ENCODE results near the gene SPDEF. TPM values are rescaled to one million over a fixed set of nuclear protein-coding genes. Genes with fewer than 3 reads are reported as not detected.
A peak's percentile ranks its signal among the peaks of the same experiment; 100 is the strongest.

SPDEF gene
- polyA plus RNA-seq, 3 donors = 0.05 TPM; not detected in 2

- Histone ChIP-seq H3K4me2 (replicated peaks; ENCODE audit: extremely low read depth, low read length, poor library complexity, severe bottlenecking) (no peak overlapping the region), H4K20me1 (ENCODE audit: insufficient read depth, low read length) (peaks cover 12% of the 10 kb centered on the region), H3K27me3 (ENCODE audit: control insufficient read depth in 2 of 2, insufficient read depth in 2 of 2, low read length in 2 of 2) (no peaks in the 10 kb centered on the region), H2AFZ (ENCODE audit: insufficient read depth, low read depth, low read length, poor library complexity, severe bottlenecking) (no peak overlapping the region), H3K4me1 (ENCODE audit: control insufficient read depth in 1 of 2, insufficient read depth in 2 of 2, low read length in 2 of 2) (no peaks in the 10 kb centered on the region), H3K36me3 (replicated peaks in 1 of 2; ENCODE audit: control insufficient read depth in 1 of 2, insufficient read depth in 2 of 2, low read length in 2 of 2) (peaks cover 7 to 13% of the 10 kb centered on the region in 2 donors), H3K9me3 (replicated peaks in 1 of 2; ENCODE audit: control insufficient read depth in 1 of 2, insufficient read depth in 1 of 2, low read length in 2 of 2) (no peaks in the 10 kb centered on the region), H3K9ac (ENCODE audit: insufficient read depth, low read length, poor library complexity, severe bottlenecking) (no peak overlapping the region), H3K4me3 (replicated peaks in 1 of 3; ENCODE audit: low read depth in 2 of 3, low read length in 3 of 3) (no peak overlapping the region), H3K79me2 (ENCODE audit: insufficient read depth, low read length) (no peaks in the 10 kb centered on the region), H3K27ac (ENCODE audit: low read depth in 1 of 2, low read length in 2 of 2) (no peak overlapping the region)
- DNase-seq = no peak
- intact Hi-C loops (cut with micrococcal nuclease) = no loop called here
- Mint-ChIP-seq H3K4me1 (peaks cover 4% of the 10 kb centered on the region), H3K9me3 (no peaks in the 10 kb centered on the region), H3K4me3 (no peak overlapping the region), H3K27ac (no peak overlapping the region), H3K27me3 (ENCODE audit: low read depth in 3 of 3) (peaks cover 0 to 1% (median 0%) of the 10 kb centered on the region in 3 donors), H3K36me3 (peaks cover 10 to 30% of the 10 kb centered on the region in 2 donors)
- TF ChIP-seq CTCF (IDR thresholded peaks at IDR 0.05) = no peak
- no CpG with 5 or more reads among the region's 4 CpGs for WGBS (ENCODE audit: insufficient coverage)
Observed at GRCh38 chr6:34581561-34581920, 25.4 kb upstream of the SPDEF start.

- no peaks in the 10 kb centered on the region for H3K9me3 ChIP-seq (replicated peaks in 1 of 2; ENCODE audit: control insufficient read depth in 1 of 2, insufficient read depth in 1 of 2, low read length in 2 of 2)
- H2AFZ ChIP-seq (ENCODE audit: insufficient read depth, low read depth, low read length, poor library complexity, severe bottlenecking) = no peak overlapping the region
- no peak overlapping the region for H3K27ac ChIP-seq (ENCODE audit: low read depth in 1 of 2, low read length in 2 of 2)
- 100% methylated on average over 5 of the region's 6 CpGs for WGBS (ENCODE audit: insufficient coverage)
- Mint-ChIP-seq H3K27ac (peak overlapping the region in 1 of 7 donors; percentile 68), H3K27me3 (ENCODE audit: low read depth in 3 of 3) (peaks cover 0 to 3% (median under 1%) of the 10 kb centered on the region in 3 donors), H3K4me3 (no peak overlapping the region), H3K36me3 (peaks cover 10 to 24% of the 10 kb centered on the region in 2 donors), H3K9me3 (no peaks in the 10 kb centered on the region), H3K4me1 (peaks cover 9% of the 10 kb centered on the region)
- no peak for DNase-seq
- H3K4me1 ChIP-seq (ENCODE audit: control insufficient read depth in 1 of 2, insufficient read depth in 2 of 2, low read length in 2 of 2) = no peaks in the 10 kb centered on the region
- H3K4me2 ChIP-seq (replicated peaks; ENCODE audit: extremely low read depth, low read length, poor library complexity, severe bottlenecking) = no peak overlapping the region
- H4K20me1 ChIP-seq (ENCODE audit: insufficient read depth, low read length) = peaks cover 9% of the 10 kb centered on the region
- no peaks in the 10 kb centered on the region for H3K79me2 ChIP-seq (ENCODE audit: insufficient read depth, low read length)
- intact Hi-C loops (cut with micrococcal nuclease) = no loop called here
- no peak for TF ChIP-seq CTCF (IDR thresholded peaks at IDR 0.05)
- no peaks in the 10 kb centered on the region for H3K27me3 ChIP-seq (ENCODE audit: control insufficient read depth in 2 of 2, insufficient read depth in 2 of 2, low read length in 2 of 2)
- no peak overlapping the region for H3K4me3 ChIP-seq (replicated peaks in 1 of 3; ENCODE audit: low read depth in 2 of 3, low read length in 3 of 3)
- H3K9ac ChIP-seq (ENCODE audit: insufficient read depth, low read length, poor library complexity, severe bottlenecking) = no peak overlapping the region
- peaks cover 2 to 8% of the 10 kb centered on the region in 2 donors for H3K36me3 ChIP-seq (replicated peaks in 1 of 2; ENCODE audit: control insufficient read depth in 1 of 2, insufficient read depth in 2 of 2, low read length in 2 of 2)
Observed at GRCh38 chr6:34580707-34581560, 24.8 kb upstream of the SPDEF start.

Measured in CD14-positive monocyte (primary cell).